C4-2B (cell line): ENCODE results near the gene MTHFD2L.
"Not testable (repeated sequence)": the region's sequence is repeated elsewhere in the genome, so short reads cannot be mapped to it uniquely, and the experiment has no call there.

Experiments
- H3K27ac ChIP-seq: fragments of 450-650 bp; 2 replicates; pipeline ENCODE4 v1.5.1; 2017
- CTCF ChIP-seq: fragments of 450-650 bp; conservative IDR thresholded peaks from 2 replicates; pipeline ENCODE4 v1.5.1; 2017; ENCODE audit warnings: mild to moderate bottlenecking
- ZFX ChIP-seq: fragments of 450-650 bp; IDR thresholded peaks from 2 replicates; pipeline ENCODE4 v1.6.1; 2017

MTHFD2L gene

DNA sequence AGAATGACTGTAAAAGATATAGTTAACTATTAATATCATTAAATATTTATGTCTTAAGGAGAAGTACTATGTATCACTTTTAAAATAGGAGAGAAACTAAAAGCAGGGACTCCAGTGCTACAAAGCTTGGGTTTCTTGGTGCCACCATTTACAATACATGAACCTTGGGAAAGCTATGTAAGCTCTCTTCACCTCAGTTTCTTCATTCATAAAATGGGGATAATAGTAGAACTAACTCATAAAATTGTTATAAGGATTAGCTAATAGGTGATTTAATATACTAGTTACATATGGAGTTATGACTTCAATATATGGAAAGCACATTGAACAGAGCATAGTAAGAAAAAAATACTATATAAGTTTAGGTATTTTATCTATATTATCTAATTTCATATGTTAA lies 174.0 kb downstream of the MTHFD2L start:
- no peak overlapping the region for H3K27ac ChIP-seq
- TF ChIP-seq CTCF (no peak), ZFX (no peak)

DNA sequence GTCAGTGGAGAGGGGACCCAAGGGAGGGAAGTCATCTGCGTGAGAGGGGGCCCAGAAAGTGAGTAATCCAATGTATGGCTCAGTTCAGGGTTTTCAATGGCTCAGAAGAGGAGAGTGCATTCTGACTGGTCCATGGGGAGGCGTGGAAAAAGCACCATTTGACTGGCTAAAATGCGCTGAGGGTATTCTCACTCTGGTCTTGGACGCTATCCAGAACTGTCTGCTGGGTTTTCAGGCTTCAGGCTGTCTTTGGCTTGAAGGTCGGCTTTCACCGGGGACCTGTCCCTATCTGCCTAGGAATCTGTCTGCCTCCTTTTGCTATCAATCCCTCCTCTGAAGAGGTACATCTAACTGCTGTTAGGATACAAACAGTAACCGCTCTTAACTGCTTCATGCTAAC lies 176.7 kb downstream of the MTHFD2L start:
- no peak overlapping the region for H3K27ac ChIP-seq
- TF ChIP-seq CTCF, result no peak
- no peak for TF ChIP-seq ZFX

DNA sequence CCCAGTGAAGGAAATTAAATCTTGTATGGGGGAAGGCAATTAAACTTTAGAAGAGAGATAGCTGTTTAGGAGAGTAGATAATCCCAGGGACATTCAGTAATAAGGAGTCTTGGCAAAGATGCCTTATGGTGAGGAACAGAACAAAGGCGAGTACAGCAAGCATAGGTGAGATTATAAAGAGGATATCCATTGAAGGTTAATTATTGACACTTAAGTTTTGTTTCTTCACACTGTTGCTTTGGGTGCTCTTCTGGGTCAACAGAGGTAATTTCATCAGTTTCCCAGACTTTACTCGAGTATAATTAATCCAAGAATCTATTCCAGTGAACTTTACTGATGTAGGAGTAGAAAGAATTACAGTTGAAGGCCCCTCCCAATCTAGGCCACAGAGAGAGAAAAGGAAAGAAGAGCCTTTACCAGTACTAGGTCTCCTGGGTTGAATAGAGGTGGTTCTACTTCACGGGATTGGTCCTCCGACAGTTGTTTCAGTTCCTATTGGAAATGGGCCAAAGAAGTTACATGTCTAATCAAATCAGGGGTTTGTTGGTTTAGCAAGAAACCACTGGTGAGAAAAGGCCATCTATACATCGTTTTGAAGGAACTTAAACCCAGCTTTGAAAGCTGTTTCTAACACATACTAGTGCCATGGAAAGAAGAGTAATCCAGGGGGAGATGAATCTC lies 177.6 kb downstream of the MTHFD2L start:
- H3K27ac ChIP-seq, result no peak overlapping the region
- TF ChIP-seq ZFX (no peak), CTCF (no peak)

GRCh38 chr4:74338792-74339333 lies 180.9 kb downstream of the MTHFD2L start:
- TF ChIP-seq CTCF (no peak), ZFX (no peak)

GRCh38 chr4:74339501-74339900 lies 181.6 kb downstream of the MTHFD2L start:
- no peak for TF ChIP-seq CTCF
- TF ChIP-seq ZFX, result no peak
- H3K27ac ChIP-seq, result no peak overlapping the region

More at GRCh38 chr4:74338792-74339333, 180.9 kb downstream of the MTHFD2L start:
- H3K27ac ChIP-seq, result no peak overlapping the region

DNA sequence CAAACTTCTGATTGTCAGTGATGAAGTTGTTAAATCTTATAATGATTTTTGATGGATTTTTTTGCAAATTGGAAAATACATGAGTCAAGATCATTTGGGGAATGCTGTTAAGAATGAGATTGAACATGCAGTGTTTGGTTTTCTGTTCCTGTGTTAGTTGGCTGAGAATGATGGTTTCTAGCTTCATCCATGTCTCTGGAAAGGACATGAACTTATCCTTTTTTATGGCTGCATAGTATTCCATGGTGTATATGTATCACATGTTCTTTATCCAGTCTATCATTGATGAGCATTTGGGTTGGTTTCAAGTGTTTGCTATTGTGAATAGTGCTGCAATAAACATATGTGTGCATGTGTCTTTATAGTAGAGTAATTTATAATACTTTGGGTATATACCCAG lies 182.5 kb downstream of the MTHFD2L start:
- not testable (repeated sequence) for H3K27ac ChIP-seq

GRCh38 chr4:74344031-74344430 lies 186.1 kb downstream of the MTHFD2L start:
- TF ChIP-seq ZFX (no peak), CTCF (no peak)
- H3K27ac ChIP-seq, result no peak overlapping the region
